ENCODE measurements around the gene KDM3B. TPM values are rescaled to one million over a fixed set of nuclear protein-coding genes. Genes with fewer than 3 reads are reported as not detected.
A peak's percentile ranks its signal among the peaks of the same experiment; 100 is the strongest.

Gene KDM3B
- total and polyA plus RNA-seq, 7 donors: 11.7 to 58.3 (median 52.7) TPM

GRCh38 chr5:138445547-138446271 lies 93.2 kb downstream of the KDM3B start:
- H3K36me3 ChIP-seq (ENCODE audit: insufficient read depth in 1 of 2, low read depth in 1 of 2): no peaks in the 10 kb centered on the region
- DNase-seq (no peak), ATAC-seq (no peak)
- H3K4me1 ChIP-seq: no peaks in the 10 kb centered on the region
- H3K4me3 ChIP-seq: no peak overlapping the region
- H3K27ac ChIP-seq: no peak overlapping the region
- H3K27me3 ChIP-seq (ENCODE audit: insufficient read depth in 3 of 3, low read length in 2 of 3): no peaks in the 10 kb centered on the region
- intact Hi-C loops (cut with DNase I): no loop called here
- no peaks in the 10 kb centered on the region for H3K9me3 ChIP-seq
- TF ChIP-seq CTCF (IDR thresholded peaks at IDR 0.05): no peak
- 75 to 81% (median 80%) methylated on average over 16 to 18 of the region's 18 CpGs for WGBS, 3 donors

DNA sequence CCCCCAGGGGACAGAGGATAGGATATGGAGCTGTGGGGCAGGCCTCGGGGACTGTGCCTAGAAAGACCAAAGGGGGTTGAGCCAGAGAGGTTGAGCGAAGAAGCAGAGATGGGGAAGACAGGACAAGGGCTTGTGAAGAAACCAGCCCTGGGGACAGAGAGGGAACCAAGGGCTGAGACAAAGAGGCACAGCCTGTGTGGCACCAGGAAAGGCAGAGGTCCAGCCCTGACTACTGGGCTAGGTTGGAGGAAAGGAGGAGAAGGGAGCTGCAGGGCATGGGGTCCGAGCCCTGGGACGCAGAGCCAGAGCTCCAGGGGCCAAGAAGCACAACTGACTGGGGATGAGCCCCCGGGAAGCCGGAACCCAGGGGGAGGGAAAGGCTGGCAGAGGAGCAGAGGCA lies 95.6 kb downstream of the KDM3B start:
- no peak for ATAC-seq
- 87 to 92% (median 90%) methylated on average over 6 of the region's 6 CpGs for WGBS, 3 donors
- intact Hi-C loops (cut with DNase I): no loop called here
- no peaks in the 10 kb centered on the region for H3K9me3 ChIP-seq
- H3K4me3 ChIP-seq: no peak overlapping the region
- H3K36me3 ChIP-seq (ENCODE audit: insufficient read depth in 1 of 2, low read depth in 1 of 2): no peaks in the 10 kb centered on the region
- no peaks in the 10 kb centered on the region for H3K27me3 ChIP-seq (ENCODE audit: insufficient read depth in 3 of 3, low read length in 2 of 3)
- DNase-seq: no peak
- TF ChIP-seq CTCF (IDR thresholded peaks at IDR 0.05): no peak
- H3K27ac ChIP-seq: no peak overlapping the region
- H3K4me1 ChIP-seq: no peaks in the 10 kb centered on the region

DNA sequence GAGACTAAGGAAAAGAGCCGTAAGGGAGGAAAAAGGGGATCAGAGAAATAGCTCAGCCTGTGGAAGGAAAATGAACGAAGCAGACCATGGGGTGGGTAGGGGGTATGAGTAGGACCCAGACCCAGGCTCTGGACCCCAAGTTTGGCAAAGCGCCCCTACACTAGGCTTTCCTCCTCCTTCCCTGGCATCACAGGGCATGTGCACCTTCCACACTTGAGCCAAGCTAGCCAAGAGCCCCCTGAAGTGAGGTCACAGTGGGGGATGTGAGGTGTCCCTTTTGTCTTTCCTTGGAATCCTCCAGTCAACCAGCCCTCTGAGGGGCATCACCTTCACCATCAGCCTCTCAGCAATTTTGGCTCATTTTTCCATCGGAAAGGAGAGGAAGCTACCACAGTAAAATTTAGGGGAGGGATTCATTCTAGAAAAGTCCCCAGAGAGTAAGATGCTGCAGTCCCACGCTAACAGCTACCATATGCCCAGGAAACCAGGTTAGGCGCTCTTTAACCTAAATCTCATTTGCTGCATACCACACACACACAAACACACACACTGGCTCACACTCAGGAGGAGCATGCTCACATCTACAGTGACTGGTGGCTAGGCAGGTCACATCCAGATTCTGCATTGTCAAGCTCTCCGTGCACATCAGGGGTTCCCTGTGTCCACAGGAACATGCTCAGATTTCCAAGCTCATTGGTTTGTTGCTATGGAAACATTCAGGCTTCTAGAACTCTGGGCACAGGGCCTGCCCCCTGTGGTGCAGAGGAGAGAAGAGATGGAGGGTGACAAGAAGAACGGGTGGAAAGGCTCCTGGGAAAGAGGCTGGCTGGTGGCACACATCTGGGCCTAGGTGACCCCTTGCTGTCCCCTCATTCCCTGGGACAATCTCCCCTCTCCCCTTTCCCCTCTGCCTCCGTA lies 96.3 kb downstream of the KDM3B start:
- no peaks in the 10 kb centered on the region for H3K36me3 ChIP-seq (ENCODE audit: insufficient read depth in 1 of 2, low read depth in 1 of 2)
- H3K27ac ChIP-seq: no peak overlapping the region
- no peak overlapping the region for H3K4me3 ChIP-seq
- H3K9me3 ChIP-seq: no peaks in the 10 kb centered on the region
- DNase-seq (no peak), ATAC-seq (no peak)
- intact Hi-C loops (cut with DNase I): no loop called here
- H3K4me1 ChIP-seq: no peaks in the 10 kb centered on the region
- H3K27me3 ChIP-seq (ENCODE audit: insufficient read depth in 3 of 3, low read length in 2 of 3): no peaks in the 10 kb centered on the region
- 74% methylated on average over 9 of the region's 9 CpGs for WGBS, 3 donors
- TF ChIP-seq CTCF (IDR thresholded peaks at IDR 0.05): no peak

DNA sequence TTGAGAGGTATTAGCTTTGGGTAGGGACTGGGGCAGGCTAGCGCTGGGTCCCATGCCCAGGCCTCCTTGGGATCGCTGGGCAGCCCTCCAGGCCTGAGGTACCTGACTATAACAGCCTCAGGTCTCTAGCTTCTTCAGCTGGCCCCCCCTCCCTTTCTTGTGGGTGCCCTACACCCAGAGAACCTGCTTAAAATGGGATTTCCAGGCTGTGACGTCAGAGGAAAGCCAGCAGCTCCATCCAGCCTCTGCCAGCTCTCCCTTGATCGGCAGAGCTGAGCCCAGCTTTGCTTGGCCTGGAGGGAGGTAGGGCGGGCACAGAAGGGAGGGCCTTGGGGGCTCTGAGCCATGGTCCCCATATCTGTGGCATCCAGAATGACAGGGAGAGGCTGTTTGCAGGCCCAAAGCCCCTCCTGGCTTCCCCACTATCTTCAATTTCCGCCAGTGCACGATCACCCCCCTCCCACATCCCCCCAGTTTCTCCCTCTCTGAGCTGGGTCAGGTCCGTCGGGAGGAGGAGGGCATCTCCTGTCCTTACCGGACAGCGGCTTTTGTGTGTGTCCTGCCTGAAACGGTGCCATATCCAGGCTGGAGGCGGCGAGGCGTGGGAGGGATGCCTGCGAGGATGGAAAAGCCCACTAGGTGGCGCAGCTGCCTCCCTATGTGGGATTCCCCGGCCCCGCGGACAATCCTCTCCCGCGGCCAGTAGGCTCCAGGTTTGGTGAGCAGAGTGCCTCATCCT lies 97.2 kb downstream of the KDM3B start:
- H3K9me3 ChIP-seq: no peaks in the 10 kb centered on the region
- intact Hi-C loops (cut with DNase I): loop anchor here (1.0 to 5.0 kb wide), 3 partner anchors 53 to 98 kb away; no protein-coding TSS in a partner anchor
- no peak overlapping the region for H3K4me3 ChIP-seq
- no peaks in the 10 kb centered on the region for H3K36me3 ChIP-seq (ENCODE audit: insufficient read depth in 1 of 2, low read depth in 1 of 2)
- H3K27me3 ChIP-seq (ENCODE audit: insufficient read depth in 3 of 3, low read length in 2 of 3): no peaks in the 10 kb centered on the region
- peak; percentile 92 for TF ChIP-seq CTCF (IDR thresholded peaks at IDR 0.05)
- H3K27ac ChIP-seq: no peak overlapping the region
- 11 to 16% (median 12%) methylated on average over 22 of the region's 22 CpGs for WGBS, 3 donors
- ATAC-seq: peak; percentile 93 to 99 (median 96)
- no peaks in the 10 kb centered on the region for H3K4me1 ChIP-seq
- peak; percentile 91 to 95 for DNase-seq

Measured in psoas muscle (tissue), 8 donors.